H1 (cell line): ENCODE data around the gene ABCA13. TPM values are rescaled to one million over a fixed set of nuclear protein-coding genes. Genes with fewer than 3 reads are reported as not detected.

ENCODE experiments used
- CTCF ChIA-PET: fragments of 300-600 bp; sonication (Branson Sonifier 250); formaldehyde crosslinking; loops from one replicate; lab custom pipeline; 2021; ENCODE audit not compliant: partially characterized antibody; lab: Charles Lee
- POLR2A ChIA-PET: fragments of 300-600 bp; sonication (Branson Sonifier 250); formaldehyde crosslinking; loops from one replicate; lab custom pipeline; 2021; ENCODE audit warnings: inconsistent platforms; ENCODE audit not compliant: partially characterized antibody; lab: Charles Lee
- DNase-seq, 2 experiments: peaks; one replicate each; pipeline versions ENCODE4 v3.0.0 to v3.0.0-alpha.2; 2010 to 2022; ENCODE audit warnings: low spot score in 2 of 2, low read depth in 1 of 2, mixed read lengths in 1 of 2
- FAIRE-seq: peaks from 2 replicates; lab custom pipeline; 2011; peaks lifted over from hg19 to GRCh38; lab: Jason Lieb, UNC
- H2AFZ ChIP-seq: 2 replicates; pipeline ENCODE4 v1.8.1; 2012; ENCODE audit warnings: low read length, inconsistent platforms
- H2AK5ac ChIP-seq: 2 replicates; pipeline ENCODE4 v1.6.1; 2013; ENCODE audit warnings: low read depth, low read length
- H2BK120ac ChIP-seq: replicated peaks from 2 replicates; pipeline ENCODE3; 2013; ENCODE audit warnings: low read depth, low read length, inconsistent platforms
- H2BK12ac ChIP-seq: 2 replicates; pipeline ENCODE4 v1.6.1; 2013; ENCODE audit warnings: low read depth, low read length
- H2BK15ac ChIP-seq: 2 replicates; pipeline ENCODE4 v1.6.1; 2013; ENCODE audit warnings: low read length
- H2BK20ac ChIP-seq: 2 replicates; pipeline ENCODE4 v1.6.1; 2013; ENCODE audit warnings: low read length
- H2BK5ac ChIP-seq: 2 replicates; pipeline ENCODE4 v1.6.1; 2013; ENCODE audit warnings: low read depth, low read length
- H3K14ac ChIP-seq: 2 replicates; pipeline ENCODE4 v1.6.1; 2013; ENCODE audit warnings: inconsistent platforms; ENCODE audit not compliant: insufficient read length
- H3K18ac ChIP-seq: 2 replicates; pipeline ENCODE4 v1.6.1; 2013; ENCODE audit warnings: low read length; ENCODE audit errors: extremely low read depth
- H3K23ac ChIP-seq: 2 replicates; pipeline ENCODE4 v1.6.1; 2013; ENCODE audit warnings: inconsistent platforms; ENCODE audit not compliant: insufficient read length
- H3K23me2 ChIP-seq: 2 replicates; pipeline ENCODE4 v1.6.1; 2013; ENCODE audit warnings: low read depth, low read length
- H3K27ac ChIP-seq: 2 replicates; pipeline ENCODE4 v1.6.1; 2011; ENCODE audit warnings: low read depth, low read length, inconsistent platforms
- H3K27me3 ChIP-seq, 4 experiments: replicated peaks in 1 of 4; 1 replicate in 1 of 4; 2 replicates in 3 of 4; pipeline versions ENCODE4 v1.6.1 to v1.8.1; 2011 to 2013; ENCODE audit warnings: low read length in 3 of 4, mild to moderate bottlenecking in 3 of 4, inconsistent platforms in 2 of 4, mixed read lengths in 2 of 4, moderate library complexity in 1 of 4; ENCODE audit not compliant: control insufficient read depth in 3 of 4, insufficient read depth in 3 of 4; ENCODE audit errors: extremely low read depth in 1 of 4
- H3K36me3 ChIP-seq, 4 experiments: 2 replicates each; pipeline versions ENCODE4 v1.6.1 to v1.8.1; 2011 to 2013; ENCODE audit warnings: mild to moderate bottlenecking in 4 of 4, low read length in 3 of 4, moderate library complexity in 2 of 4, control low read depth in 1 of 4, inconsistent platforms in 1 of 4; ENCODE audit not compliant: insufficient read depth in 4 of 4, control insufficient read depth in 2 of 4
- H3K4ac ChIP-seq: replicated peaks from 2 replicates; pipeline ENCODE3; 2013; ENCODE audit warnings: low read length, low read depth, mixed read lengths, inconsistent platforms; ENCODE audit not compliant: insufficient read length
- H3K4me1 ChIP-seq, 4 experiments: replicated peaks in 1 of 4; 1 replicate in 1 of 4; 2 replicates in 3 of 4; pipeline versions ENCODE4 v1.6.1 to v1.8.1; 2011 to 2013; ENCODE audit warnings: low read length in 3 of 4, inconsistent platforms in 2 of 4, mixed read lengths in 1 of 4; ENCODE audit not compliant: insufficient read depth in 4 of 4, control insufficient read depth in 3 of 4
- H3K4me2 ChIP-seq, 2 experiments: 2 replicates each; pipeline versions ENCODE4 v1.6.1 to v1.8.1; 2011 to 2013; ENCODE audit warnings: low read depth in 2 of 2, low read length in 2 of 2, control low read depth in 1 of 2, inconsistent platforms in 1 of 2, mild to moderate bottlenecking in 1 of 2; ENCODE audit not compliant: insufficient read depth in 1 of 2
- H3K4me3 ChIP-seq, 4 experiments: fragments of 200-600, 300-600 bp in 1 of 4; sonication (generic), shearing (Covaris generic), sonication (Bioruptor Twin) in 1 of 4; 2 replicates each; pipeline versions ENCODE4 v1.5.1 to v1.8.1; 2011 to 2016; ENCODE audit warnings: low read length in 4 of 4, low read depth in 3 of 4, control low read depth in 2 of 4, inconsistent platforms in 2 of 4, mild to moderate bottlenecking in 2 of 4, mixed read lengths in 1 of 4, moderate library complexity in 1 of 4; ENCODE audit not compliant: insufficient read depth in 2 of 4; ENCODE audit errors: extremely low read depth in 1 of 4
- H3K56ac ChIP-seq: replicated peaks from 2 replicates; pipeline ENCODE3; 2013; ENCODE audit warnings: low read depth, mild to moderate bottlenecking, mixed read lengths, low read length, inconsistent platforms; ENCODE audit not compliant: insufficient read length
- H3K79me1 ChIP-seq: 2 replicates; pipeline ENCODE4 v1.6.1; 2013; ENCODE audit warnings: low read depth, low read length, control low read depth
- H3K79me2 ChIP-seq, 2 experiments: 2 replicates each; pipeline versions ENCODE4 v1.6.1 to v1.8.1; 2012 to 2013; ENCODE audit warnings: low read length in 2 of 2, mild to moderate bottlenecking in 2 of 2, inconsistent platforms in 1 of 2; ENCODE audit not compliant: insufficient read depth in 2 of 2, control insufficient read depth in 1 of 2
- H3K9ac ChIP-seq, 4 experiments: replicated peaks in 1 of 4; 1 replicate in 1 of 4; 2 replicates in 3 of 4; pipeline versions ENCODE4 v1.6.1 to v1.8.1; 2011 to 2013; ENCODE audit warnings: low read depth in 3 of 4, low read length in 3 of 4, control low read depth in 2 of 4, mild to moderate bottlenecking in 2 of 4, moderate library complexity in 2 of 4, inconsistent platforms in 1 of 4; ENCODE audit errors: extremely low read depth in 1 of 4
- H3K9me3 ChIP-seq, 2 experiments: 2 replicates each; pipeline versions ENCODE4 v1.6.1 to v1.8.1; 2012 to 2013; ENCODE audit warnings: mild to moderate bottlenecking in 2 of 2, moderate library complexity in 2 of 2, control low read depth in 1 of 2, inconsistent platforms in 1 of 2, low read depth in 1 of 2, low read length in 1 of 2, mixed read lengths in 1 of 2; ENCODE audit not compliant: insufficient read depth in 2 of 2
- H4K20me1 ChIP-seq, 2 experiments: replicated peaks in 1 of 2; 2 replicates each; pipeline versions ENCODE3 to v1.8.1; 2011 to 2013; ENCODE audit warnings: inconsistent platforms in 2 of 2, low read length in 2 of 2, mild to moderate bottlenecking in 1 of 2; ENCODE audit not compliant: insufficient read depth in 2 of 2, control insufficient read depth in 1 of 2
- H4K5ac ChIP-seq: 2 replicates; pipeline ENCODE4 v1.6.1; 2013; ENCODE audit warnings: low read length, low read depth, mixed read lengths, inconsistent platforms; ENCODE audit not compliant: insufficient read length
- H4K8ac ChIP-seq: 2 replicates; pipeline ENCODE4 v1.8.0; 2013; ENCODE audit warnings: mild to moderate bottlenecking, moderate library complexity, low read length, inconsistent platforms; ENCODE audit not compliant: insufficient read depth; ENCODE audit errors: extremely low read depth
- H4K91ac ChIP-seq: replicated peaks from 2 replicates; pipeline ENCODE3; 2013; ENCODE audit warnings: low read length, mixed read lengths, inconsistent platforms; ENCODE audit not compliant: insufficient read length
- RAD21 ChIP-seq, 2 experiments: IDR thresholded peaks in 1 of 2; conservative IDR thresholded peaks in 1 of 2; 2 replicates each; pipeline ENCODE4 v1.6.1; 2011; ENCODE audit warnings: low read depth in 2 of 2, low read length in 2 of 2, improper control_type of control experiment in 1 of 2, inconsistent platforms in 1 of 2, mild to moderate bottlenecking in 1 of 2, moderate library complexity in 1 of 2
- ZNF274 ChIP-seq: IDR thresholded peaks from 2 replicates; pipeline ENCODE4 v1.7.0; 2012; ENCODE audit warnings: low read length, borderline replicate concordance; ENCODE audit errors: extremely low read depth
- WGBS, 2 experiments: shearing (Covaris generic) in 1 of 2; methylation state at CpG; one replicate each; pipeline versions ENCODE4 v1.1.6 to v1.1.7; 2013 to 2015; ENCODE audit warnings: low lambda C conversion rate in 2 of 2, mixed read lengths in 2 of 2, inconsistent platforms in 1 of 2, low coverage in 1 of 2, missing lambda C conversion rate in 1 of 2; ENCODE audit not compliant: insufficient replicate concordance in 2 of 2, insufficient coverage in 1 of 2, insufficient read length in 1 of 2; ENCODE audit errors: extremely low coverage in 1 of 2, missing lambda C conversion rate in 1 of 2; 5-methylcytosine and 5-hydroxymethylcytosine counted together
- polyA plus RNA-seq, 7 experiments: library from polyadenylated mRNA; depleted of rRNA in 3 of 7; stranded (reverse) in 5 of 7; unstranded in 2 of 7; fragments of >200 nt in 5 of 7; fragments of 200-250 nt in 2 of 7; gene quantifications; 1 replicate in 5 of 7; 2 replicates in 1 of 7; 4 replicates in 1 of 7; pipeline versions ENCODE4 v1.2.1 to v1.2.3, GENCODE V29; 2011 to 2013; ENCODE audit warnings: missing spikeins in 2 of 7, mixed read lengths in 2 of 7
- total RNA-seq: library from RNA; stranded (reverse); fragmentation: NEBNext Ultra II Directional; extraction: Animal tissue kit (Norgen Biotek cat#: 25700); gene quantifications from 2 replicates; pipeline ENCODE4 v1.2.1, GENCODE V29; 2021
- TF ChIP-seq, protein P1 (sequence below), 3 experiments: IDR thresholded peaks; 1 replicate in 2 of 3; 2 replicates in 1 of 3; pipeline versions ENCODE4 v1.5.1 to v1.6.1; 2011; ENCODE audit warnings: low read length in 3 of 3, mild to moderate bottlenecking in 3 of 3, inconsistent platforms in 2 of 3, low read depth in 1 of 3, moderate library complexity in 1 of 3; ENCODE audit not compliant: insufficient read depth in 1 of 3; ENCODE audit errors: control extremely low read depth in 1 of 3

ABCA13 gene
- total and polyA plus RNA-seq, 2 of the 8 experiments (the other 6 are each of a cell fraction or from before 2014, with no cell fraction given): 0.07 to 0.09 TPM

DNA sequence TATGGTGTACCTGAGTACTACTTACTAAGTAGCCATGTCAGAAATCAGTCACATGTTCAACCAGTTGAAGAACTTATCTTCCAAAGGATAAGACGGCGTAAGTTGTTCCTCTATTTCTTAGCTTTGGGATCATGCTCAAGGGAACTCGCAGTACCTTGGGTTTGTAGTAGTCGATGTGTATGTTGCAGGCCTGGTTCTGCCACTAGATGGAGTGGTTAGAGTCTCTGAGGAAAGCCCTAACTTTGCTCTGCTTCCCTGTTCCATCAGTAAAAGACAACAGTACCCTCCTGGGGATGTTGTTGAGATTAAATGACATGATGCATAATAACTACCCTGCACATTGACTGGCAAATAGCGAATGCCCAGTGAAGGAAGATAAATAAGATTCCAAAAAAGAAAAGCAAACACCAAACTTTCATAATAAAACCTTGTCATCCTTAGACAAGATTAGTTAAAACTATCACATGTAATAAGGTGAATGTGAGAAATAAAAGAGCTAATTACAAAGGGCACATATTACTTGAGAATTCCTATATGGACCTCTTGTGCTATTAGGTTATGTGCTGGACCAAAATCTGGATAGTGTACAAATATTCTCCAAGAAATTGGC, 165.9 kb downstream of the ABCA13 start:
- H3K9me3 ChIP-seq: no peaks in the 10 kb centered on the region
- H3K23me2 ChIP-seq: no peaks in the 10 kb centered on the region
- no peak overlapping the region for H2BK12ac ChIP-seq
- H3K4ac ChIP-seq: no peak overlapping the region
- H4K20me1 ChIP-seq: no peaks in the 10 kb centered on the region
- no peak overlapping the region for H2AK5ac ChIP-seq
- H3K27me3 ChIP-seq: no peaks in the 10 kb centered on the region
- no peak overlapping the region for H3K4me3 ChIP-seq
- no peak overlapping the region for H3K9ac ChIP-seq
- H4K91ac ChIP-seq: no peak overlapping the region
- no peak overlapping the region for H3K23ac ChIP-seq
- H3K4me2 ChIP-seq: no peak overlapping the region
- 72% methylated on average over 5 of the region's 5 CpGs; no CpG with 5 or more reads in 1 of the 2 experiments for WGBS, 2 experiments
- POLR2A ChIA-PET: no interaction called here
- no peak overlapping the region for H3K27ac ChIP-seq
- DNase-seq (no peak), FAIRE-seq (peak; percentile 91)
- no peak overlapping the region for H2BK15ac ChIP-seq
- H2BK20ac ChIP-seq: no peak overlapping the region
- H3K14ac ChIP-seq: no peak overlapping the region
- H3K36me3 ChIP-seq: no peaks in the 10 kb centered on the region
- peak overlapping the region; percentile 89; the same call in 1 of the 2 replicates for H2AFZ ChIP-seq
- no peak overlapping the region for H2BK120ac ChIP-seq
- no peak overlapping the region for H4K5ac ChIP-seq
- no peak overlapping the region for H2BK5ac ChIP-seq
- no peaks in the 10 kb centered on the region for H3K79me1 ChIP-seq
- TF ChIP-seq RAD21 (IDR thresholded peaks at IDR 0.05 in 1 of 2, conservative IDR thresholded peaks at IDR 0.05 in 1 of 2; ENCODE audit: low read depth in 2 of 2, low read length in 2 of 2) (peak; percentile 67 to 74), ZNF274 (no peak)
- TF ChIP-seq, protein P1, sequence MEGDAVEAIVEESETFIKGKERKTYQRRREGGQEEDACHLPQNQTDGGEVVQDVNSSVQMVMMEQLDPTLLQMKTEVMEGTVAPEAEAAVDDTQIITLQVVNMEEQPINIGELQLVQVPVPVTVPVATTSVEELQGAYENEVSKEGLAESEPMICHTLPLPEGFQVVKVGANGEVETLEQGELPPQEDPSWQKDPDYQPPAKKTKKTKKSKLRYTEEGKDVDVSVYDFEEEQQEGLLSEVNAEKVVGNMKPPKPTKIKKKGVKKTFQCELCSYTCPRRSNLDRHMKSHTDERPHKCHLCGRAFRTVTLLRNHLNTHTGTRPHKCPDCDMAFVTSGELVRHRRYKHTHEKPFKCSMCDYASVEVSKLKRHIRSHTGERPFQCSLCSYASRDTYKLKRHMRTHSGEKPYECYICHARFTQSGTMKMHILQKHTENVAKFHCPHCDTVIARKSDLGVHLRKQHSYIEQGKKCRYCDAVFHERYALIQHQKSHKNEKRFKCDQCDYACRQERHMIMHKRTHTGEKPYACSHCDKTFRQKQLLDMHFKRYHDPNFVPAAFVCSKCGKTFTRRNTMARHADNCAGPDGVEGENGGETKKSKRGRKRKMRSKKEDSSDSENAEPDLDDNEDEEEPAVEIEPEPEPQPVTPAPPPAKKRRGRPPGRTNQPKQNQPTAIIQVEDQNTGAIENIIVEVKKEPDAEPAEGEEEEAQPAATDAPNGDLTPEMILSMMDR (IDR thresholded peaks at IDR 0.05; ENCODE audit: control extremely low read depth in 1 of 3, insufficient read depth in 1 of 3, low read depth in 1 of 3, low read length in 3 of 3): peak; percentile 42 to 87 (median 65)
- no peaks in the 10 kb centered on the region for H3K79me2 ChIP-seq
- H3K4me1 ChIP-seq: peaks cover 0 to 2% (median 0%) of the 10 kb centered on the region in 4 experiments; a peak in 3 of 7 replicates
- no peak overlapping the region for H3K56ac ChIP-seq
- no peak overlapping the region for H3K18ac ChIP-seq
- CTCF ChIA-PET: interaction anchor here (0.5 to 3.2 kb wide), 31 partner anchors 9 to 1678 kb away, joined by 3 to 16 read pairs (median 4); no protein-coding TSS in a partner anchor
- no peak overlapping the region for H4K8ac ChIP-seq
